AG09309 (cell line): ENCODE measurements around the gene TNKS2.

Source experiments
- DNase-seq: peaks from one replicate; pipeline ENCODE4 v3.0.0-alpha.2; 2010; ENCODE audit warnings: low read depth
- H3K4me3 ChIP-seq: 2 replicates; pipeline ENCODE4 v1.5.1; 2011; ENCODE audit warnings: mild to moderate bottlenecking, low read depth, low read length, moderate library complexity; ENCODE audit not compliant: control insufficient read depth
- TF ChIP-seq, protein P1 (sequence below): IDR thresholded peaks from 2 replicates; pipeline ENCODE4 v1.5.1; 2011; ENCODE audit warnings: mild to moderate bottlenecking, low read depth, low read length, inconsistent platforms; ENCODE audit not compliant: insufficient read depth, control insufficient read depth; ENCODE audit errors: missing control alignments

TNKS2 gene

DNA sequence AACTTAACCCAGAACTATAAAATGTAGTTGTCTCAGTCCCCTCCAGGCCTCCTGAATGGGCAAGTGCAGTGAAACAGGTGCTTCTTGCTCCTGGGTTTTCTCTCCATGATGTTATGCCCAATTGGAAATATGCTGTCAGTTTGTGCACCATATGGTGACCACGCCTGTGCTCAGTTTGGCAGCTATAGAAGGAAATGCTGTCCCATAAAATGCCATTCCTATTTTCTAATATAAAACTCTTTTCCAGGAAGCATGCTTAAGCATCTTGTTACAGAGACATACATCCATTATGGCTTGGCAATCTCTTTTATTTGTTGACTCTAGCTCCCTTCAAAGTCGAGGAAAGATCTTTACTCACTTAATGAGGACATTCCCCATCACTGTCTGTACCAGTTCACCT lies 65.9 kb downstream of the TNKS2 start:
- no peak overlapping the region for H3K4me3 ChIP-seq
- TF ChIP-seq, protein P1, sequence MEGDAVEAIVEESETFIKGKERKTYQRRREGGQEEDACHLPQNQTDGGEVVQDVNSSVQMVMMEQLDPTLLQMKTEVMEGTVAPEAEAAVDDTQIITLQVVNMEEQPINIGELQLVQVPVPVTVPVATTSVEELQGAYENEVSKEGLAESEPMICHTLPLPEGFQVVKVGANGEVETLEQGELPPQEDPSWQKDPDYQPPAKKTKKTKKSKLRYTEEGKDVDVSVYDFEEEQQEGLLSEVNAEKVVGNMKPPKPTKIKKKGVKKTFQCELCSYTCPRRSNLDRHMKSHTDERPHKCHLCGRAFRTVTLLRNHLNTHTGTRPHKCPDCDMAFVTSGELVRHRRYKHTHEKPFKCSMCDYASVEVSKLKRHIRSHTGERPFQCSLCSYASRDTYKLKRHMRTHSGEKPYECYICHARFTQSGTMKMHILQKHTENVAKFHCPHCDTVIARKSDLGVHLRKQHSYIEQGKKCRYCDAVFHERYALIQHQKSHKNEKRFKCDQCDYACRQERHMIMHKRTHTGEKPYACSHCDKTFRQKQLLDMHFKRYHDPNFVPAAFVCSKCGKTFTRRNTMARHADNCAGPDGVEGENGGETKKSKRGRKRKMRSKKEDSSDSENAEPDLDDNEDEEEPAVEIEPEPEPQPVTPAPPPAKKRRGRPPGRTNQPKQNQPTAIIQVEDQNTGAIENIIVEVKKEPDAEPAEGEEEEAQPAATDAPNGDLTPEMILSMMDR: no peak
- no peak for DNase-seq

DNA sequence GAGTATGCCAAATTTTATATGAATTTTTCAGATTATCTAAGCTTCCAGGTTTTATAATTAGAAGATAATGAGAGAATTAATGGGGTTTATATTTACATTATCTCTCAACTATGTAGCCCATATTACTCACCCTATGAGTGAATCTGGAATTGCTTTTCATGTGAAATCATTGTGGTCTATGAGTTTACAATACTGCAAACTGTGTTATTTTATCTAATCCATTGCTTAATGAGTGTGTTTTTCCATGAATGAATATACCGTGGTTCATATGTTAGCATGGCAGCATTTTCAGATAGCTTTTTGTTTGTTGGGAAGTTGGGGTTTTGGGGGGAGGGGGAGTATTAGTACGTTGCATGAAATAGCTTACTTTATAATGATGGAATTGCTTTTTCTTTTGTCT lies 66.5 kb downstream of the TNKS2 start:
- no peak for DNase-seq
- TF ChIP-seq, protein P1: no peak
- no peak overlapping the region for H3K4me3 ChIP-seq

DNA sequence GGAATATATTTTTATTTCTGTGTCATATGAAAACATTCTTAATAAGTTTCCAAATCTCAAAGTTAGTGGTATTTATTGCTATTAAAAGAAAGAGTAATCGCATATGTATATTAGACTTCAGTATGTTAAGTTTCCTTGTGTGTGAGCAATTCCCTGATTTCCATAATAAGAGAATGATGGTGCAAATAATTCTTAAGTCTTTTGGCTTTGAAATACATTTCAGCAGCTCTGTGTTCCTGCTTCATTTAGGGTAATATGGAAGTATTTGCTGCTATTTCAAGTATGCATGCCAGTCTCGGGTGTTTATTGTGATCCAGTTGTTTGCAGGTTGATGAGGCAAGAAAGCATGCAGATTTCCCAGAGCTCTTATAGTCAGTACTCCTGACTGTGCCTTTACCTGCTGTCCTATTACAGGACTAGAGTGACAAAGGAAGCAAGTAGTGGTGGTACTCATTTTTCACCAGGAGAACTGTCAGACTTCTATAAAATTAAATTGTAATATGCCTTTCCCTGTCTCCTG lies 67.4 kb downstream of the TNKS2 start:
- DNase-seq: no peak
- TF ChIP-seq, protein P1: no peak

DNA sequence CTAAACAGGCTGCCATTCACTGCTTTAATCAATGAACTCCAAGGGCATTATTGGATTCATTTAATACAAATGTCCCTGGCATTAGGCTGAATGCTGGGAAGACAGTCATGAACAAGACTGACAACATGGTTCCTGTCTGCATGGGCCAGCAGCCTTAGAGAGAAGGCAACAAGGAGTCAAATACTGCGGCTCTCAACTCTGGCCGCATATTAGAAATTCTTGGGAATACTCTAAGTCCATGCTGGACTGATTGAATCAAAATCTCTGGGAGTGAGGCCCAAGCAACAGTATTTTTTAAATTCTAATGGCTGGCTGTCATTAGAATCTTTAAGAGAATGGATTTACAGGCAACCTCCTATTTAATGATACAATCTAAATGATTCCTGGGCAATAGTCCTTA lies 76.9 kb downstream of the TNKS2 start:
- TF ChIP-seq, protein P1: no peak
- DNase-seq: no peak
- no peak overlapping the region for H3K4me3 ChIP-seq

More for the DNA sequence above, 67.4 kb downstream of the TNKS2 start:
- no peak overlapping the region for H3K4me3 ChIP-seq

DNA sequence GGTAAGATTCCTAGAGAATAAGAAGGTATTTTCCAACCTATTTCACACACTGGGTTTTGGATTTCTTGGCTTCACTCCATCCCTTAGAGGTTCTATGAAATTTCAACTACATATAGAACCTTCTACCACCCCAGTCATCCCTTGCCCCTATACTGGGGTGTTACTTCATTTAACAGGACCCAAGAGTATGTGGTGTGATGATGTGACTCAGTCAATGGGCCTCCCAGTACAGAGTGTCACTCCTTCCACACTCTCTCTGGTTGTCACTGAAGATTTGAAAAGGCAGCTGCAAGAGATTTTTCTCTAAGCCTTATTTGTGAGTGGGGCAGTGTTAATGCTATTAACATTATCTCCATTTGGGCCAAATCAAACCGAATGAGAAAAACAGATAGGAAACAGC lies 77.6 kb downstream of the TNKS2 start:
- TF ChIP-seq, protein P1: no peak
- no peak for DNase-seq
- no peak overlapping the region for H3K4me3 ChIP-seq

DNA sequence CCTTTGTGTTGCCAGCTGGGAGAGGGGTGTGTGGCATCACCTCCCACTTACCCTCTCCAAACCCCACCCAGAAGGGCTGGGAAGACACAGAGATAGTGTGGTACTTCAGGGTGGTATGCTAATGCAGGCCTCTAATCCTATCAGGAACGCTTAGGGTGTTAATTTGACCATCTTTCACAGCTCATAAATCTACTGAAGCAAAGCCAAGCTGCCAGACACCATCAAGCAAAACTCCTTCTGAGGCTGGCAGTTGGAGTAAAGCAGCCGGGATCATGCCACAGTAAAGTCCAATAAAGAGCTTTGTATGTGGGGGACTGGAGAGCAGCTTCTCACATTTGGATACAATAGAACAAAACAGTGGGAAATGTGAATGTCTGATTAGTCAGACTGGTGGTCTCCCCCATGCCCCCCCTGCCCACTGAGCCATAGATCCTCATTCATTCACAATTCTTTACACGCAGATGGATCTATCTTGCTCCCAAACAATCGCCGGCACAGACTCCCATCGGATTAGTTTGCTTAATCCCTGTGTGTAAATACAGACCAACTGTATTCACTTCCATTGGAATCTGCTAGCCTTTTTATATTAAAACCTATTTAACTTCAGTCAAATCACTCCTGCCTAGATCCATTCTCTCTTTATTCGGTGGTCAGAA lies 81.4 kb downstream of the TNKS2 start:
- DNase-seq: no peak
- TF ChIP-seq, protein P1: no peak
- no peak overlapping the region for H3K4me3 ChIP-seq

DNA sequence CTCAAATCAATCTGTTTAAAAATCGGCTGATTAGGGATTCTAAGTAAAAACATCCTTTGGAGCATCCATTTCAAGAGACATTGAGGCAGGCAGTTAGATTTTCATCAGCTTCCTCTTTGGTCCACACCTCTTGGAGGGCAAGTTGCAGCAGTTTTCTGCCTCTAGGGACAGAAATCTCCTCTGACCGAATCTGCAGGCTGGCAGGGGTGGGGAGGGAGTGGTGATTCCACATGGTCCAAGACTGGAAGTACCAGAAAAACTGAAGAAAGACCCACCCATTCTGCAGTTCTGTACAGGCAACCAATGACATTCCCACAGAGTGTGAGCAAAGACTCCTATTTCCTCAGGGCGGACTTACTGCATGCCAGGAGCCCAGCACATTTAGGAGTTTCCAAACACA lies 82.1 kb downstream of the TNKS2 start:
- DNase-seq: no peak
- TF ChIP-seq, protein P1: no peak
- H3K4me3 ChIP-seq: no peak overlapping the region
